DND-41 (cell line): ENCODE measurements around the gene TBC1D23.

Experiments used
- EZH2 ChIP-seq: IDR thresholded peaks from 3 replicates; pipeline ENCODE4 v1.6.1; 2012; ENCODE audit warnings: borderline replicate concordance, low read depth, mild to moderate bottlenecking, moderate library complexity, low read length, inconsistent platforms; ENCODE audit not compliant: severe bottlenecking
- TF ChIP-seq, protein P1 (sequence below): IDR thresholded peaks from 2 replicates; pipeline ENCODE4 v1.5.1; 2012; ENCODE audit warnings: borderline replicate concordance, low read length, moderate library complexity, mild to moderate bottlenecking; ENCODE audit not compliant: poor library complexity, severe bottlenecking; ENCODE audit errors: extremely low read depth

DNA sequence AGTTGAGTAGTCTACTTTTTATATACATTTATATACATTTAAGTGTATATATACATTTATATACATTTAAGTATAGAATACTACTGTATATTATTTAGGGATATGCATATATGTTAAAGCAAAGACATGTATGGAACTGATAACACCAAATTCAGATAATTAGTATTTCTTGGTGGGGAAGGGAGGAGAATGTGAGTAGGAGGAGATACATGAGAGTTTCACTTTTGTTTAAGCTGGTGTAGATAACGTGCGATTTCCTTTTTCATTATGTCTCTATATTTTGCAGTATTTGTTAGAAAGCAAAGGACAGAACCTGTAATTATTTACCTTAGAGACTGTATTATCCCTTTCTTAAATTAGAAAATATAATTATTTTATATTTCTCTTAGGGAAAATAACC lies 57.1 kb downstream of the TBC1D23 start:
- no peak for TF ChIP-seq EZH2
- TF ChIP-seq, protein P1, sequence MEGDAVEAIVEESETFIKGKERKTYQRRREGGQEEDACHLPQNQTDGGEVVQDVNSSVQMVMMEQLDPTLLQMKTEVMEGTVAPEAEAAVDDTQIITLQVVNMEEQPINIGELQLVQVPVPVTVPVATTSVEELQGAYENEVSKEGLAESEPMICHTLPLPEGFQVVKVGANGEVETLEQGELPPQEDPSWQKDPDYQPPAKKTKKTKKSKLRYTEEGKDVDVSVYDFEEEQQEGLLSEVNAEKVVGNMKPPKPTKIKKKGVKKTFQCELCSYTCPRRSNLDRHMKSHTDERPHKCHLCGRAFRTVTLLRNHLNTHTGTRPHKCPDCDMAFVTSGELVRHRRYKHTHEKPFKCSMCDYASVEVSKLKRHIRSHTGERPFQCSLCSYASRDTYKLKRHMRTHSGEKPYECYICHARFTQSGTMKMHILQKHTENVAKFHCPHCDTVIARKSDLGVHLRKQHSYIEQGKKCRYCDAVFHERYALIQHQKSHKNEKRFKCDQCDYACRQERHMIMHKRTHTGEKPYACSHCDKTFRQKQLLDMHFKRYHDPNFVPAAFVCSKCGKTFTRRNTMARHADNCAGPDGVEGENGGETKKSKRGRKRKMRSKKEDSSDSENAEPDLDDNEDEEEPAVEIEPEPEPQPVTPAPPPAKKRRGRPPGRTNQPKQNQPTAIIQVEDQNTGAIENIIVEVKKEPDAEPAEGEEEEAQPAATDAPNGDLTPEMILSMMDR: no peak
